ENCODE measurements around the gene VSIR.

DNA sequence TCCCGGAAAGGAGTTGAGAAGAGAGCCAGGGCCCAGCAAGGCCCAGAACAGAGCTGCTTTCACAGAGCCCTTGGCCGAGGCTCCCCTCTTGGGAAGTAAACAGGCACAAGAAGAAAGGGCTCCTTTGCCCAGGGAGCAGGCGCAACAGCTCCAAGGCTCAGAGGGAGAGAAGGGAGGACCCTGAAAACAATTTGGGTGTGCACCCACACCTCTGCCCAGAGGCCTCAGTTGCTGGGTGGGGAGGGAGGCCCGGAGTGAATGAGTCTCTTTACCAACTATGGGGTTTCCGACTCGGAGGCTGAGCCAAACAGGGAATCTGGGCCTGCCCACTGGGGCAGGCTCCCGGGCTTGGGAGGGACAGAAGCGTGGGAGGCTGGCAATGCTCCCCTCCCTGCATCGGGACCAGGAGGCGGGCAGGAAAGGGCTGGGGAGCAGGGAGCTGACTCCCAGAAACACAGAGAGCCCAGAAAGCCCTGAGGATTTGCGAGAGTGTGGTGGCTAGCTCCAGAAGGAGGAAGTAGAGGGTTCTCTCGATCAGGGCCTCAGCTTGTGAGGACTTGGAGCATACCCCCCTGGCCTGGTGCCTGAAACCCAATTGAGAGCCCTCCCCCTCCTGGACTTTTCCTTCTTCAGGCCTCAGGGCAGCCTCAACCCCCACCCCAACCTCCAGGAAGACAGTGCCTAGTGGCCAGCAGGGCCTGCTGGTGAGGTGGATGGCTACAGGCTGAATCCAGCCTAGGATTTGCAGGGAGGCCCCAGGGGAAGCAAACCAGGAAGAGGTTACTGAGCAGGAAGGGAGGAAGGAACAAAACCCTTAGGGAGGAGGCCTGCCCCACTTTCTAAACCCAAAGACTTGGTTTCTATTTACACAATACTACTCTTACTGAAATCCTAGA is 59.9 kb downstream of the VSIR start:
- TF ChIP-seq, protein P1, sequence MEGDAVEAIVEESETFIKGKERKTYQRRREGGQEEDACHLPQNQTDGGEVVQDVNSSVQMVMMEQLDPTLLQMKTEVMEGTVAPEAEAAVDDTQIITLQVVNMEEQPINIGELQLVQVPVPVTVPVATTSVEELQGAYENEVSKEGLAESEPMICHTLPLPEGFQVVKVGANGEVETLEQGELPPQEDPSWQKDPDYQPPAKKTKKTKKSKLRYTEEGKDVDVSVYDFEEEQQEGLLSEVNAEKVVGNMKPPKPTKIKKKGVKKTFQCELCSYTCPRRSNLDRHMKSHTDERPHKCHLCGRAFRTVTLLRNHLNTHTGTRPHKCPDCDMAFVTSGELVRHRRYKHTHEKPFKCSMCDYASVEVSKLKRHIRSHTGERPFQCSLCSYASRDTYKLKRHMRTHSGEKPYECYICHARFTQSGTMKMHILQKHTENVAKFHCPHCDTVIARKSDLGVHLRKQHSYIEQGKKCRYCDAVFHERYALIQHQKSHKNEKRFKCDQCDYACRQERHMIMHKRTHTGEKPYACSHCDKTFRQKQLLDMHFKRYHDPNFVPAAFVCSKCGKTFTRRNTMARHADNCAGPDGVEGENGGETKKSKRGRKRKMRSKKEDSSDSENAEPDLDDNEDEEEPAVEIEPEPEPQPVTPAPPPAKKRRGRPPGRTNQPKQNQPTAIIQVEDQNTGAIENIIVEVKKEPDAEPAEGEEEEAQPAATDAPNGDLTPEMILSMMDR (IDR thresholded peaks at IDR 0.05) = no peak
- TF ChIP-seq YY1 (IDR thresholded peaks at IDR 0.05; ENCODE audit: low read depth) (no peak), ELF1 (IDR thresholded peaks at IDR 0.05) (no peak), NFIC (IDR thresholded peaks at IDR 0.05; ENCODE audit: borderline replicate concordance) (no peak), USF1 (IDR thresholded peaks at IDR 0.05; ENCODE audit: borderline replicate concordance, low read depth) (no peak), TEAD4 (IDR thresholded peaks at IDR 0.05; ENCODE audit: borderline replicate concordance, insufficient read depth) (no peak), EP300 (IDR thresholded peaks at IDR 0.05; ENCODE audit: borderline replicate concordance in 1 of 2, low read depth in 1 of 2, low read length in 1 of 2) (no peak), TAF1 (IDR thresholded peaks at IDR 0.05; ENCODE audit: borderline replicate concordance, low read depth, low read length) (no peak), RAD21 (IDR thresholded peaks at IDR 0.05; ENCODE audit: low read length) (no peak), RFX5 (IDR thresholded peaks at IDR 0.05; ENCODE audit: low read length) (no peak)
- TF ChIP-seq, protein P2, sequence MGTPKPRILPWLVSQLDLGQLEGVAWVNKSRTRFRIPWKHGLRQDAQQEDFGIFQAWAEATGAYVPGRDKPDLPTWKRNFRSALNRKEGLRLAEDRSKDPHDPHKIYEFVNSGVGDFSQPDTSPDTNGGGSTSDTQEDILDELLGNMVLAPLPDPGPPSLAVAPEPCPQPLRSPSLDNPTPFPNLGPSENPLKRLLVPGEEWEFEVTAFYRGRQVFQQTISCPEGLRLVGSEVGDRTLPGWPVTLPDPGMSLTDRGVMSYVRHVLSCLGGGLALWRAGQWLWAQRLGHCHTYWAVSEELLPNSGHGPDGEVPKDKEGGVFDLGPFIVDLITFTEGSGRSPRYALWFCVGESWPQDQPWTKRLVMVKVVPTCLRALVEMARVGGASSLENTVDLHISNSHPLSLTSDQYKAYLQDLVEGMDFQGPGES (IDR thresholded peaks at IDR 0.05; ENCODE audit: low read depth, low read length) = no peak
